ENCODE measurements around the gene RAPGEF4. TPM values are rescaled to one million over a fixed set of nuclear protein-coding genes. Genes with fewer than 3 reads are reported as not detected.
"Not testable (repeated sequence)": the region's sequence is repeated elsewhere in the genome, so short reads cannot be mapped to it uniquely, and the experiment has no call there.

Gene RAPGEF4
- total RNA-seq, 1 donor from 2014 or later: 7.2 TPM

GRCh38 chr2:173030561-173031490, 295.2 kb downstream of the RAPGEF4 start:
- DNase-seq (no peak), ATAC-seq (ENCODE audit: poor library complexity) (no peak)
- intact Hi-C loops (cut with DNase I): no loop called here

- intact Hi-C loops (cut with DNase I): no loop called here
- no peak for DNase-seq
- ATAC-seq (ENCODE audit: poor library complexity): no peak
These were observed 296.4 kb downstream of the RAPGEF4 start for GRCh38 chr2:173032032-173032431.

GRCh38 chr2:173033084-173033483, 297.4 kb downstream of the RAPGEF4 start:
- DNase-seq (no peak), ATAC-seq (ENCODE audit: poor library complexity) (no peak)
- intact Hi-C loops (cut with DNase I): no loop called here

- ATAC-seq (ENCODE audit: poor library complexity): peak; percentile 38
- no peak for DNase-seq
- intact Hi-C loops (cut with DNase I): no loop called here
These were observed 298.5 kb downstream of the RAPGEF4 start for GRCh38 chr2:173034143-173034542.

- peak; percentile 86 for ATAC-seq (ENCODE audit: poor library complexity)
- intact Hi-C loops (cut with DNase I): loop anchor here (5.0 kb wide), 1 partner anchor 40 kb away; the partner anchor contains the start of gene MAP3K20
- peak; percentile 66 for DNase-seq
These were observed 301.8 kb downstream of the RAPGEF4 start for GRCh38 chr2:173037245-173038120.

- not testable (repeated sequence) for ATAC-seq (ENCODE audit: poor library complexity); DNase-seq
- intact Hi-C loops (cut with DNase I): loop anchor here (5.0 kb wide), 1 partner anchor 39 kb away; the partner anchor contains the start of gene MAP3K20
These were observed 302.6 kb downstream of the RAPGEF4 start for GRCh38 chr2:173038257-173038656.

GRCh38 chr2:173040729-173041128, 305.1 kb downstream of the RAPGEF4 start:
- intact Hi-C loops (cut with DNase I): no loop called here
- DNase-seq (no peak), ATAC-seq (ENCODE audit: poor library complexity) (no peak)

GRCh38 chr2:173043476-173043875, 307.8 kb downstream of the RAPGEF4 start:
- DNase-seq: peak; percentile 68
- intact Hi-C loops (cut with DNase I): no loop called here
- peak; percentile 70 for ATAC-seq (ENCODE audit: poor library complexity)

GRCh38 chr2:173043897-173044519, 308.4 kb downstream of the RAPGEF4 start:
- intact Hi-C loops (cut with DNase I): no loop called here
- DNase-seq: no peak
- no peak for ATAC-seq (ENCODE audit: poor library complexity)

- ATAC-seq (ENCODE audit: poor library complexity): no peak
- no peak for DNase-seq
- intact Hi-C loops (cut with DNase I): no loop called here
These were observed 309.0 kb downstream of the RAPGEF4 start for GRCh38 chr2:173044686-173045085.

- DNase-seq: no peak
- intact Hi-C loops (cut with DNase I): no loop called here
- ATAC-seq (ENCODE audit: poor library complexity): no peak
These were observed 309.5 kb downstream of the RAPGEF4 start for GRCh38 chr2:173045181-173045580.

GRCh38 chr2:173048522-173048896, 312.9 kb downstream of the RAPGEF4 start:
- ATAC-seq (ENCODE audit: poor library complexity) (peak; percentile 26), DNase-seq (no peak)
- intact Hi-C loops (cut with DNase I): no loop called here

GRCh38 chr2:173048897-173049661, 313.4 kb downstream of the RAPGEF4 start:
- intact Hi-C loops (cut with DNase I): no loop called here
- ATAC-seq (ENCODE audit: poor library complexity): peak; percentile 93
- peak; percentile 80 for DNase-seq

- intact Hi-C loops (cut with DNase I): no loop called here
- DNase-seq: no peak
- ATAC-seq (ENCODE audit: poor library complexity): no peak
These were observed 314.2 kb downstream of the RAPGEF4 start for GRCh38 chr2:173049831-173050230.

- ATAC-seq (ENCODE audit: poor library complexity): no peak
- intact Hi-C loops (cut with DNase I): no loop called here
- DNase-seq: no peak
These were observed 315.0 kb downstream of the RAPGEF4 start for GRCh38 chr2:173050684-173051083.

GRCh38 chr2:173051463-173052215, 316.0 kb downstream of the RAPGEF4 start:
- DNase-seq (no peak), ATAC-seq (ENCODE audit: poor library complexity) (no peak)
- intact Hi-C loops (cut with DNase I): no loop called here

- ATAC-seq (ENCODE audit: poor library complexity) (no peak), DNase-seq (no peak)
- intact Hi-C loops (cut with DNase I): no loop called here
These were observed 317.5 kb downstream of the RAPGEF4 start for GRCh38 chr2:173053043-173053699.

Measured in Right ventricle myocardium superior (tissue), 1 donor.